Activated CD4-positive, alpha-beta T cell treated with anti-CD3 and anti-CD28 coated beads, Interleukin-2, amount 50 U/mL, for 4 hours (primary cell): ENCODE data around the gene LCN6.
"Not testable (repeated sequence)": the region's sequence is repeated elsewhere in the genome, so short reads cannot be mapped to it uniquely, and the experiment has no call there.

Experiments used
- DNase-seq, 2 experiments: peaks; one replicate each; pipeline ENCODE4 v3.0.0-alpha.2; 2020

The LCN6 gene

DNA sequence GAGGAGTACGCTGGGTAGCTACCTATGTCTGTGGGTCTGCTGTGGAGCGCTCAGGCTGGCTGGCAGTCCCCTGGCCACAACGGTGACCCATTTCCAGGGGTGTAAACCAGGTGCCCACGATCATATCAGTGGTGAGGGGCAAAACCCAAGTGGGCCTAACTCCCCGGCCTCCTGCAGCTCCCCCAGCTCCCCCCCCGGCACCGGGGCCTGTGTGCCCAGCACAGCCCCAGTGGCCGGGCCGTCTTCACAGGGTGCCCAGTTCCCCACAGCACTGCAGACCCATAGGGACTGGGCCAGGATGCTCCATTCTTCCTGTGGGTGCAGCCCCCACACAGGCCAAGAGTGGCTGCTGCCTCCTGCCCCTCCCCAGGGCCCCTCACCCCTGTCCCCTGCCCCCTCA is 10.7 kb upstream of the LCN6 start:
- no peak for DNase-seq

DNA sequence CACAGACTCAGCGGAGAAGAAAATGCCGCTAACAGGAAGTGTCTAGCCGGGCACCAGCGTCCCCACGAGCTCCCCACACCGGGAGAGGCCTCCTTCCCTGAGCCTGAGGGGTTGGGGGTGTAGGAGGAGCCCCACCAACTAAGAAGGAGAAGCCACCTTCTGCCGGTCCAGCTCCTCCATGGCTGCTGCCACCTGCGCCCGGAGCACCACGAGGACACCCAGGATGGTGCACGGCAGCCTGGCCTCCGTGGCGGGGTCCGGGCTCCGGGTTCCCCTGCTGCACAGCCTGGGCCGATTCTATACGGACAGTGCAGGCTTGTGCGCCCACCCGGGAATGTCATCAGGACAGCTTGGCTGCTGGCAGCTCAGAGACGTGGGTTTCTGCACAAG is 9.4 kb upstream of the LCN6 start:
- DNase-seq, result no peak

- no peak for DNase-seq
Measured at GRCh38 chr9:136757328-136757727, 9.0 kb upstream of the LCN6 start.

DNA sequence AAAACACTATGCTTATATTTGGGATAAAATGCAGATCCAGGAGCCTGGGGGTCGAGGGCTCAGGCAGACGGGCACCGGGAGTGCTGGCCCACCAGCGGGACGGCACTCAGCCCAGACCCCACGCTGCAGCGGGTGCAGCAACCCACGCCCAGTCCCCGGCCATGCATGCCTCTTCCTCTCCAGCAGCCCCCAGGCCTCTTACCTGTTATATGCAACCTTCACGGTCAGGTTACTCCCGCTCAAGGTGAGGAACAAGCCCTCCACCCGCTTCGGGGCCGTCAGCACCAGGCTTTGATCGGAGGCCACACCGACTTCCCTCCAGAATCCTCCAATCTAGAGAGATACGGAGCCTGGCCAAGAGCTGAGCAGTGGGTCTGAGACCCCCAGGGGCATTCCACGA is 8.5 kb upstream of the LCN6 start:
- no peak for DNase-seq

DNA sequence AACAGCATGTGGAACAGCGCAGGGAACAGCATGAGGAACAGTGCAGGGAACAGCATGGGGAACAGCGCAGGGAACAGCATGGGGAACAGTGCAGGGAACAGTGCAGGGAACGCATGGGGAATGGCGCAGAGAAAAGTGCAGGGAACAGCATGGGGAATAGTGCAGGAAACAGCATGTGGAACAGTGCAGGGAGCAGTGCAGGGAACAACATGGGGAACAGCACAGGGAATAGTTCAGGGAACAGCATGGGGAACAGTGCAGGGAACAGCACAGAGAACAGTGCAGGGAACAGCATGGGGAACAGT is 7.8 kb upstream of the LCN6 start:
- DNase-seq, result no peak

DNA sequence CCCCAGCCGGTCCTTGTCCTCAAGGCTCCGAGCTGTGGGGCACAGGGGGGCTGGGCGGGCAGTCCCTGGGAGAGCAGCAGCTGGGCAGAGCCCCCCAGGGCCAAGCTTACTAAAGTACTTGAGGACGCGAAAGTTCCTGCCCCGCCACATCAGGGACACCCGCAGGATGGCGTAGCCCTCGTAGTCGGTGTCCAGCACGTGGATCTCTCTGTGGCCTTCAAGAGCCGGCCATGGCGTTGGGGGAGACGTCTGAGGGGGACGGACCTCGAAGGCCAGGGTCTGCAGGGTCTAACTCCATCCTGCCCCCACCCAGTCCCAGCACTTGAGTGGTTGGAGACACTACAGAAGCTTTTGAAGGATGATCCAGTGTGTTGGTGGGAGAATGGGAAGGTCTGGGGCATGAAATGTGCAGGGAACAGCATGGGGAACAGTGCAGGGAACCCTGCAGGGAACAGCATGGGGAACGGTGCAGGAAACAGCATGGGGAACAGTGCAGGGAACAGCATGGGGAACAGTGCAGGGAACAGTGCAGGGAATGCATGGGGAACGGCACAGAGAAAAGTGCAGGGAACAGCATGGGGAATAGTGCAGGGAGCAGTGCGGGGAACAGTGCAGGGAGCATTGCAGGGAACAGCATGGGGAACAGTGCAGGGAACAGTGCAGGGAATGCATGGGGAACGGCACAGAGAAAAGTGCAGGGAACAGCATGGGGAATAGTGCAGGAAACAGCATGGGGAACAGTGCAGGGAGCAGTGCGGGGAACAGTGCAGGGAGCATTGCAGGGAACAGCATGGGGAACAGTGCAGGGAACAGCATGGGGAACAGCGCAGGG is 7.2 kb upstream of the LCN6 start:
- DNase-seq, result not testable (repeated sequence)

GRCh38 chr9:136754626-136755301 is 6.4 kb upstream of the LCN6 start:
- no peak for DNase-seq

DNA sequence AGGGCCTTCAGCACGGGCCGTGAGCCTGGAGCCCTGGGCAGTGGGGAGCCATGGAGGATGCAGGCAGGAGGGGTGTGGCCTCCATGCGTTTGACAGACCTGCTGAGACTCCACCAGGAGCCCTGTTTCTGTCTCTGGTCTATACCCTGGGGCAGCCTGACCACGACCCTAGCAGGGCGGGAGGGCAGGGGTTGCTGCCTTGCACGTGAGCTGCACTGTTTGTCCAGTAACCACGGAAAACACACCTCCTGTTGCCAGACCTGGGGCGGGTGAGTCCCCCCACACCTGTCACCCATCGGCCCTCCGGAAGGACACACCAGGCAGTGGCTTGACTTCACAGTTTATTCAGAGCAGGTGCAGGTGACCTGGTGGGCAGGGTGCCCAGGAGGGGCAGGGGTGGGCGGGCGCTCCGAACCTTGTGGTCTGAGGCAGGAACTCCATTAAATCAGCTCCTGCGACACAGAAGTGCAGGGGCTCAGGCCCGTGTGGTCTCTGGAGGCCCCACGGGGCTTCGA is 5.8 kb upstream of the LCN6 start:
- DNase-seq, result no peak

GRCh38 chr9:136753371-136754058 is 5.2 kb upstream of the LCN6 start:
- no peak for DNase-seq

DNA sequence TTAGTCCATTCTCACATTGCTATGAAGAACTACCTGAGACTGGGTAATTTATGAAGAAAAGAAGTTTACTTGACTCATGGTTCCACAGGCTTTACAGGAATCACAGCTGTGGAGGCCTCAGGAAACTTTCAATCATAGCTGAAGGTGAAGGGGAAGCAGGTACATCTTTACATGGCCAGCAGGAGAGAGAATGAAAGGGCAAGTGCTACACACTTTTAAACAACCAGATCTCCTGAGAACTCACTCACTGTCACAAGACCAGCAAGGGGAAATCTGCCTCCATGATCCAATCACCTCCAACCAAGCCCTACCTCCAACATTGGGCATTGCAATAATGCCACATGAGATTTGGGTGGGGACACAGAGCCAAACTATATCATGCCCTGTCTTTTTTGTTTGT is 3.5 kb upstream of the LCN6 start:
- DNase-seq, result no peak

DNA sequence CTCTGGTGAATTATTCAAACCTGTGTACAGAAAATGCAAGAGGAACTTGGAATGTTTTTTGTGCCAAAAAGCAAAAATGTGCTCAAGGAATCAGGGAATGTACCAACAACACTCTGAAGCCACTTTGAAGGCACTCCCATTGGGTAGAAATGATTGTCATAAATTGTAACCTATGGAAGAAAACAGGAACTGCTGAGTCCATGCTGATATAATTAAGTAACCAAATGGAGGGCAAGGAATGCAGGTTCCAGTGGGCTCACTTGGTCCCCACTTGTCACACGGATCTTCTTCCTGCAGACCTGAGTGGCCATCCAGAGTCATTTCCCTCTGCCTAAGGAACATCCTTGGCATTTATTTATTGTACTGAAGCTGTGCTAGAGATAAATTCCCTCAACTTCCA is 2.9 kb upstream of the LCN6 start:
- DNase-seq, result no peak

DNA sequence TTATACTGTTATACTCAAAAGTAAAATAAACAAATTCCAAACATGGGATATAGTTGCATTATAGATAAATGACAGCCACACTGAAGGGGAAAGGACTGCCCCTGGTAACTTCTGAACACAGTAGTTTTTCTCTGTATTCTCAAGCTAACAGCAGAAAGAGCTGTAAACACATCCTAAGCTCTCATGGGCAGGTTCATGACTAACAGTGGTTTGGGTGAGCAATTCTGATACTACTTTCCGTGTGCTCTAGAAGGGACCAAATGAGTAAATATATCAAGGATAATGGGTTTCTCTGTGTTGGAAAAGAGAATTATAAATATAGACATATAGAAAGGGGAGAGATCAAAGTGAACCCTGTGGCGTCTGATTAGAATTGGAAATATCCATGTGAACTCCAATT is 2.2 kb upstream of the LCN6 start:
- DNase-seq, result no peak

GRCh38 chr9:136748666-136749611 is 614 bp upstream of the LCN6 start:
- DNase-seq, result no peak

- DNase-seq, result no peak
Measured at GRCh38 chr9:136747161-136748060, 914 bp downstream of the LCN6 start.

- DNase-seq, result no peak
Measured at GRCh38 chr9:136746621-136747020, 1.7 kb downstream of the LCN6 start.

- no peak for DNase-seq
Measured at GRCh38 chr9:136746155-136746490, 2.2 kb downstream of the LCN6 start.

- no peak for DNase-seq
Measured at GRCh38 chr9:136745389-136746154, 2.8 kb downstream of the LCN6 start.

DNA sequence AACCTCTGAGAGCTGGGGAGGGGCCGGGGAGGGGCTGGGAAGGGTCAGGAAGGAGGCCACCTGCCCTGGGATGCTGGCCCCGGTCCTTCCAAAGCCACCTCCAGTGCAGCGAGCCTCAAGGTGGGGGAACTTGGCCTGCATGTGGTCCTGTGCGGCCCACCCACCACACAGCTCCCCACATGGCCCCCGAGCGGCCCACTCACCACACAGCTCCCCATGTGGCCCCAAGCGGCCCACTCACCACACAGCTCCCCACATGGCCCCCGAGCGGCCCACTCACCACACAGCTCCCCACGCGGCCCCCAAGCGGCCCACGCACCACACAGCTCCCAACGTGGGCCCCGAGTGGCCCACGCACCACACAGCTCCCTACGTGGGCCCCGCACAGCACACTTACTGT is 3.6 kb downstream of the LCN6 start:
- DNase-seq, result no peak

DNA sequence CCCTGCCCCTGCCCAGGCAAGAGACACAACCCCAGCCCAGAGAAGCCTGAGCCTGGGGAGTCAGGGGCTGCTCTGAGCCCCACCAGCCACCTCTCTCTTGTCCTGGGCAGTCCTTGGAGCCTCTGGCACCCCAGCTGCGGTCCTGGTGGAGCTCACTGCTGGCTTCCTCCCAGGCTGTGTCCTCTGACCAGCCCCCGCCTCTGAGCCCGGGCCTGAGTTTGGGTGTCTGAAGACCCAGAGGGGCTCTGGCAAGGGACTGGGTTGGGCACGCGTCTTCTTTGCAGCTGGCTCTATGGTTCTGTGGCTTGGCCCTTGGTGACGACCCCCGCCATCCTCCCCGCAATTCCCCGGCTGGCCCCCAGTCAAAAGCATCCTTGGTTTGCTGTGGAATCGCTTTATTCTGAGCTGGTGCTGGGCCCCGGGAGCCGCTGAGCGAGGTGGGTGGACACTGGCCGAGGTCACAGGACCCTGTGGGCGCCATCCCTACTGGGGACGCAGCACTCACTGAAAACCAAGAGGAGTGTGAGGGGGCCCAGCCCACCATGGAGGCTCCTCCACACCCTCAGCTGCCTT is 4.6 kb downstream of the LCN6 start:
- DNase-seq, result no peak

DNA sequence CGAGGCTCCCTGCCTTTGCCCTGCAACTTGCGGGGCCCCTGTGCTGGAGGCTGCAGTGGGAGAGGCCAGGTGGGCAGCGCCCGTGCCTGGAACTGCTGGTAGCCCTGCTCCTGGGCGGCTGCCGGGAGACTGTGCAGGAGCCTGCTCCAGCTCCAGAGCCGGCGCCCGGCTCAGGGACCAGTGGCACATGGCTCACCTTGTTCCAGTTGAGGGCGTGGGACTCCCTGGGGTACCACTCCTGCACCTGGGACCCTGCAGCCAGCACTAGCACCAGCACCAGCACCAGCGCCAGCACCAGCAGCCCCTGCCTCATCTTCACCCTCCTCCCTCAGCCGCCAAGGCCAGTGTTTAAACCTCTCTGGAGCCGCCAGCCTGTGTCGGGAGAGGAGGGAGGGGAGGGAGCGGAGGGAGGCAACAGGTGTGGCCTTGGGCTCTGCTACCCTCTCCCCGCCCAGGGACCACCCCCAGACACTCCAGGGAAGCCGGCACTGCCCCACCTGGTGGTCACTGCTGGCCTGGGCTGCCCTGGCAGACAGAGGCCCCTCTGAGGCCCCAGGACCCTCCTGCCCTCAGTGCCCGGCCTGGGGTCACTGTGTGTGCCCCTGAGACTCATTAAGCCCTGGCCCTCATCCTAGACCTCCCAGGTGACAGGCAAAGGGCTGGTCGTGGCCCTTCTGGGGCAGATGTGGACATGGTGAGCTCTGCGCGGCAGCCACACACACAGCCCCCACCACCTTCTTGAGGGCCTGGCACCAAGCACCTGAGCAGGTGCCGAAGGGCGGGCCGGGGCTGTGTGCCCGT is 5.5 kb downstream of the LCN6 start, which contains the start of gene LCN10:
Gene LCN10, minus strand, starts transcription at position 350 of the 801 bp plus-strand sequence. Its CDS starts 37 bp downstream, at position 313.
- DNase-seq, result no peak
